ENCODE measurements around the gene ROR2.

- TF ChIP-seq CTCF (IDR thresholded peaks at IDR 0.05): no peak
- TF ChIP-seq POLR2A (IDR thresholded peaks at IDR 0.05): no peak
Measured at GRCh38 chr9:91790917-91791316, 159.1 kb downstream of the ROR2 start.
